Smooth muscle cell (in vitro differentiated cells): Measurements from ENCODE around the gene MEX3C. TPM values are rescaled to one million over a fixed set of nuclear protein-coding genes. Genes with fewer than 3 reads are reported as not detected.

Experiments
- DNase-seq: peaks from one replicate; lab custom pipeline; 2025; ENCODE audit not compliant: unreplicated experiment; lab: John Stamatoyannopoulos, UW
- H2AFZ ChIP-seq: fragments of 200-600 bp; sonication (generic); 2 replicates; pipeline ENCODE4 v1.6.0; 2016; ENCODE audit warnings: antibody characterized with exemption, low read depth, mild to moderate bottlenecking
- H3F3A ChIP-seq: fragments of 200-600 bp; sonication (generic); 2 replicates; pipeline ENCODE4 v1.6.0; 2017; ENCODE audit warnings: antibody characterized with exemption, low read depth
- H3K27ac ChIP-seq: fragments of 200-600 bp; sonication (generic); 2 replicates; pipeline ENCODE4 v1.5.1; 2016; ENCODE audit warnings: low read depth, mild to moderate bottlenecking
- H3K27me3 ChIP-seq: fragments of 200-600 bp; sonication (generic); 2 replicates; pipeline ENCODE4 v1.6.1; 2016; ENCODE audit warnings: low read depth, mild to moderate bottlenecking
- H3K36me3 ChIP-seq: fragments of 200-600 bp; sonication (generic); 2 replicates; pipeline ENCODE4 v1.5.1; 2016; ENCODE audit warnings: low read depth
- H3K4me1 ChIP-seq: fragments of 200-600 bp; sonication (generic); 2 replicates; pipeline ENCODE4 v1.5.1; 2016; ENCODE audit warnings: low read depth
- H3K4me2 ChIP-seq: fragments of 200-600 bp; sonication (generic); 2 replicates; pipeline ENCODE4 v1.6.0; 2016; ENCODE audit warnings: mild to moderate bottlenecking
- H3K4me3 ChIP-seq: fragments of 200-600 bp; sonication (generic); 2 replicates; pipeline ENCODE4 v1.5.1; 2016; ENCODE audit warnings: mild to moderate bottlenecking
- H3K79me2 ChIP-seq: fragments of 200-600 bp; sonication (generic); 2 replicates; pipeline ENCODE4 v1.6.0; 2016; ENCODE audit warnings: low read depth, mild to moderate bottlenecking
- H3K9ac ChIP-seq: fragments of 200-600 bp; sonication (generic); 2 replicates; pipeline ENCODE4 v1.6.0; 2016; ENCODE audit warnings: low read depth
- H3K9me3 ChIP-seq: fragments of 200-600 bp; sonication (generic); replicated peaks from 2 replicates; pipeline ENCODE4 v1.5.1; 2016; ENCODE audit warnings: low read depth
- H4K20me1 ChIP-seq: fragments of 200-600 bp; sonication (generic); 2 replicates; pipeline ENCODE4 v1.6.0; 2016; ENCODE audit warnings: low read depth
- CTCF ChIP-seq: fragments of 200-600 bp; sonication (generic); IDR thresholded peaks from 2 replicates; pipeline ENCODE4 v1.5.1; 2017; ENCODE audit warnings: borderline replicate concordance, mild to moderate bottlenecking, antibody characterized with exemption; ENCODE audit not compliant: insufficient read depth, poor library complexity, severe bottlenecking
- WGBS: methylation state at CpG from one replicate; pipeline ENCODE4 v1.1.7; 2016; ENCODE audit warnings: low lambda C conversion rate; 5-methylcytosine and 5-hydroxymethylcytosine counted together
- polyA plus RNA-seq: library from polyadenylated mRNA; unstranded; fragments of >200 nt; fragmentation: Nextera tagmentation; extraction: Ambion mirVana; gene quantifications from 2 replicates; pipeline ENCODE4 v1.2.1, GENCODE V29; 2016
- total RNA-seq: library from RNA; depleted of rRNA; stranded (reverse); fragments of >200 nt; gene quantifications from 2 replicates; pipeline ENCODE4 v1.2.3, GENCODE V29; 2014

The MEX3C gene
- total and polyA plus RNA-seq, 2 experiments from 2014 or later: 34.4 to 81.4 TPM

GRCh38 chr18:51157215-51157614, 40.3 kb downstream of the MEX3C start:
- H3K4me2 ChIP-seq: no peak overlapping the region
- H3K27me3 ChIP-seq: no peaks in the 10 kb centered on the region
- WGBS: 94% methylated on average over 2 of the region's 2 CpGs
- H3K9me3 ChIP-seq: no peaks in the 10 kb centered on the region
- H3K79me2 ChIP-seq: no peaks in the 10 kb centered on the region
- no peak overlapping the region for H2AFZ ChIP-seq
- no peaks in the 10 kb centered on the region for H3F3A ChIP-seq
- H3K9ac ChIP-seq: no peak overlapping the region
- H3K27ac ChIP-seq: no peak overlapping the region
- H3K4me3 ChIP-seq: no peak overlapping the region
- no peaks in the 10 kb centered on the region for H4K20me1 ChIP-seq
- no peak for TF ChIP-seq CTCF
- no peak for DNase-seq
- H3K4me1 ChIP-seq: no peaks in the 10 kb centered on the region
- no peaks in the 10 kb centered on the region for H3K36me3 ChIP-seq

DNA sequence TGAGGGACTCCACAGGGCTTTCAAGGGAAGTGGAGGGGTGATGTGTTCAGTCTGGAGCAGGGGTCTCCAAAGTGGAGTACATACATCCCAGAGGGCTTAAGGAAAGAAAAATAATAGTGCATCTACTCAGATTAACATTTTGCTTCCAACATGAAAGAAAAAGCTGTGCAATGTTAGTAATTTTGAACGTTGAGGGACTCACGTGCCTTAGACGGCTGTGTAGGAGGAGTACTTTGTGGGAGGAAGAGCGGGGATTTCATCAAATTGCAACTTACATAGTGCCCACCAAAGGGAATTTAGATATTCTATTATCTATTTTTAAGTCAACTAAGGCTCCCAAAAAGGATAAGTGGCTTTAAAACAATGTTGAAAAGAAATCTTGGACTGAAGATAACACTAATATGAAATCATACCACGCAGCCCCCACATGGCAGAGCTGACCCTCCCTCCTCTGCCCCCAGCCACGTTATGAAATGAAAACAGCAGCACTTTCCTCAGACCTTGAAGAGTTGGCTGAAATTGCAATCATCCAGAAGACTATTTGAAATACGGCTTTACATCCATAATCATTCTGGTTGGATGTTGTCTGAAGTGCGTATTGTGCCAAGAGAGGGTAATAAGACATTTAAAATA, 42.9 kb downstream of the MEX3C start:
- Histone ChIP-seq H3K27me3 (no peaks in the 10 kb centered on the region), H2AFZ (no peak overlapping the region), H4K20me1 (no peaks in the 10 kb centered on the region), H3K36me3 (no peaks in the 10 kb centered on the region), H3K9ac (no peak overlapping the region), H3K27ac (no peak overlapping the region), H3K4me2 (no peak overlapping the region), H3K9me3 (no peaks in the 10 kb centered on the region), H3F3A (no peaks in the 10 kb centered on the region), H3K79me2 (no peaks in the 10 kb centered on the region), H3K4me3 (no peak overlapping the region), H3K4me1 (no peaks in the 10 kb centered on the region)
- TF ChIP-seq CTCF: no peak
- no peak for DNase-seq
- 69% methylated on average over 8 of the region's 8 CpGs for WGBS

GRCh38 chr18:51153659-51154371, 43.7 kb downstream of the MEX3C start:
- TF ChIP-seq CTCF: no peak

More at GRCh38 chr18:51153659-51154371, 43.7 kb downstream of the MEX3C start:
- no peak for DNase-seq
- H3K4me2 ChIP-seq: no peak overlapping the region
- no peaks in the 10 kb centered on the region for H4K20me1 ChIP-seq
- 90% methylated on average over 19 of the region's 19 CpGs for WGBS
- no peak overlapping the region for H3K27ac ChIP-seq
- no peaks in the 10 kb centered on the region for H3K9me3 ChIP-seq
- H3K79me2 ChIP-seq: no peaks in the 10 kb centered on the region
- no peak overlapping the region for H3K4me3 ChIP-seq
- H3F3A ChIP-seq: no peaks in the 10 kb centered on the region
- H3K9ac ChIP-seq: no peak overlapping the region
- no peaks in the 10 kb centered on the region for H3K4me1 ChIP-seq
- no peaks in the 10 kb centered on the region for H3K36me3 ChIP-seq
- no peaks in the 10 kb centered on the region for H3K27me3 ChIP-seq
- no peak overlapping the region for H2AFZ ChIP-seq
